ENCODE measurements around the gene MRPL49. TPM values are rescaled to one million over a fixed set of nuclear protein-coding genes. Genes with fewer than 3 reads are reported as not detected.

Gene MRPL49
- total RNA-seq, 1 experiment from 2014 or later: 111 TPM

GRCh38 chr11:65159012-65159411 lies 36.9 kb downstream of the MRPL49 start:
- in situ Hi-C loops (cut with HindIII; ENCODE audit: low pct_unique_long_range_greater_than_20kb, low sequenced_read_pairs) (no loop called here), intact Hi-C loops (cut with micrococcal nuclease; ENCODE audit: unreplicated experiment) (no loop called here)
- no peak for DNase-seq (ENCODE audit: low read depth, low spot score)
- Histone ChIP-seq H3K36me3 (ENCODE audit: control insufficient read depth, insufficient read depth, low read length) (no peaks in the 10 kb centered on the region), H3K9me3 (ENCODE audit: control insufficient read depth, insufficient read depth, low read depth, low read length) (no peaks in the 10 kb centered on the region), H3K4me1 (ENCODE audit: control insufficient read depth, insufficient read depth, low read length) (no peaks in the 10 kb centered on the region), H3K27ac (ENCODE audit: low read length) (no peak overlapping the region), H3K27me3 (ENCODE audit: control insufficient read depth, insufficient read depth, low read length) (no peaks in the 10 kb centered on the region), H3K4me3 (ENCODE audit: low read depth in 2 of 2, low read length in 2 of 2) (no peak overlapping the region)
- BruUV-seq (replicated peaks): no TSS peak
- ChIA-PET POLR2A (no interaction called here), CTCF (interaction anchor here (0.7 kb wide), 1 partner anchor 171 kb away, joined by 4 read pairs; no protein-coding TSS in a partner anchor)
- ATAC-seq: no peak
- TF ChIP-seq REST (IDR thresholded peaks at IDR 0.05; ENCODE audit: insufficient read depth in 1 of 2, low read depth in 2 of 2, low read length in 1 of 2): no peak
- TF ChIP-seq SIN3A (IDR thresholded peaks at IDR 0.05; ENCODE audit: borderline replicate concordance, insufficient read depth, low read depth, low read length): no peak
- no peak for TF ChIP-seq TCF7L2 (IDR thresholded peaks at IDR 0.05; ENCODE audit: low read depth, low read length)
- no peak for TF ChIP-seq CTCF (IDR thresholded peaks at IDR 0.05)
- no peak for TF ChIP-seq POLR2AphosphoS5 (IDR thresholded peaks at IDR 0.05; ENCODE audit: low read depth, low read length)

- in situ Hi-C loops (cut with HindIII; ENCODE audit: low pct_unique_long_range_greater_than_20kb, low sequenced_read_pairs) (no loop called here), intact Hi-C loops (cut with micrococcal nuclease; ENCODE audit: unreplicated experiment) (no loop called here)
- Histone ChIP-seq H3K4me3 (ENCODE audit: low read depth in 2 of 2, low read length in 2 of 2) (no peak overlapping the region), H3K27me3 (ENCODE audit: control insufficient read depth, insufficient read depth, low read length) (no peaks in the 10 kb centered on the region), H3K36me3 (ENCODE audit: control insufficient read depth, insufficient read depth, low read length) (no peaks in the 10 kb centered on the region), H3K9me3 (ENCODE audit: control insufficient read depth, insufficient read depth, low read depth, low read length) (no peaks in the 10 kb centered on the region), H3K27ac (ENCODE audit: low read length) (no peak overlapping the region), H3K4me1 (ENCODE audit: control insufficient read depth, insufficient read depth, low read length) (0 out of 2 replicates have a peak, but pooled peaks cover 3% of the 10 kb centered on the region)
- CTCF ChIA-PET: no interaction called here
- POLR2A ChIA-PET: interaction anchor here (0.6 to 0.7 kb wide), 2 partner anchors 10 to 96 kb away, joined by 3 to 4 read pairs; no protein-coding TSS in a partner anchor
- ATAC-seq: no peak
- BruUV-seq (replicated peaks): no TSS peak
- no peak for TF ChIP-seq TCF7L2 (IDR thresholded peaks at IDR 0.05; ENCODE audit: low read depth, low read length)
- no peak for TF ChIP-seq POLR2AphosphoS5 (IDR thresholded peaks at IDR 0.05; ENCODE audit: low read depth, low read length)
- TF ChIP-seq SIN3A (IDR thresholded peaks at IDR 0.05; ENCODE audit: borderline replicate concordance, insufficient read depth, low read depth, low read length): no peak
- no peak for TF ChIP-seq REST (IDR thresholded peaks at IDR 0.05; ENCODE audit: insufficient read depth in 1 of 2, low read depth in 2 of 2, low read length in 1 of 2)
- TF ChIP-seq CTCF (IDR thresholded peaks at IDR 0.05): no peak
- DNase-seq (ENCODE audit: low read depth, low spot score): no peak
Measured at GRCh38 chr11:65160643-65161042, 38.5 kb downstream of the MRPL49 start.

All from Panc1 (cell line).